NCI-H510A (cell line): ENCODE results near the gene CALHM1.
"Not testable (repeated sequence)": the region's sequence is repeated elsewhere in the genome, so short reads cannot be mapped to it uniquely, and the experiment has no call there.

Experiments used
- DNase-seq: peaks from one replicate; lab custom pipeline; 2025; lab: John Stamatoyannopoulos, UW

Gene CALHM1, protein sequence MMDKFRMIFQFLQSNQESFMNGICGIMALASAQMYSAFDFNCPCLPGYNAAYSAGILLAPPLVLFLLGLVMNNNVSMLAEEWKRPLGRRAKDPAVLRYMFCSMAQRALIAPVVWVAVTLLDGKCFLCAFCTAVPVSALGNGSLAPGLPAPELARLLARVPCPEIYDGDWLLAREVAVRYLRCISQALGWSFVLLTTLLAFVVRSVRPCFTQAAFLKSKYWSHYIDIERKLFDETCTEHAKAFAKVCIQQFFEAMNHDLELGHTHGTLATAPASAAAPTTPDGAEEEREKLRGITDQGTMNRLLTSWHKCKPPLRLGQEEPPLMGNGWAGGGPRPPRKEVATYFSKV

DNA sequence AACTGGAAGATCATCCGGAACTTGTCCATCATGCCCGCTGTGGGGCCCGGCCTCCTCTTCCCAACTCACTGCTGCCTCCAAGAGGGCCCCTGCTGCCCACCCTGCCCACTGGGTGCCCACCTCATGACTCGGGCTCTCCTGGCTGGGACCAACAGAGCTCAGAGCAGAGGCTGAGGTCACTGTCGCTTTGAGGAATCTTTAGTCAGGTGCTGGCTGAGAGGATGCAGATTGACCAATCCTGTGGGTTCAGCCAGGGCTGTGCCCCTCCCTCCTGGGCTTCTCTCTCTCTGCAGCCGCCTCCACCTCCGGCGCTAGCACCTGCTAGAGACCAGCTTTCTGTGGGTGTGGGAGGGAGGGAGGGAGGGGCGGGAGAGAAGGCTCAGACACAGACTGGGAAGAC is at the start of gene CALHM1:
Gene CALHM1 (minus strand): TSS at position 181 of the 400 bp plus-strand sequence. CDS start 149 bp downstream, at position 32.
- peak; percentile 95 for DNase-seq

DNA sequence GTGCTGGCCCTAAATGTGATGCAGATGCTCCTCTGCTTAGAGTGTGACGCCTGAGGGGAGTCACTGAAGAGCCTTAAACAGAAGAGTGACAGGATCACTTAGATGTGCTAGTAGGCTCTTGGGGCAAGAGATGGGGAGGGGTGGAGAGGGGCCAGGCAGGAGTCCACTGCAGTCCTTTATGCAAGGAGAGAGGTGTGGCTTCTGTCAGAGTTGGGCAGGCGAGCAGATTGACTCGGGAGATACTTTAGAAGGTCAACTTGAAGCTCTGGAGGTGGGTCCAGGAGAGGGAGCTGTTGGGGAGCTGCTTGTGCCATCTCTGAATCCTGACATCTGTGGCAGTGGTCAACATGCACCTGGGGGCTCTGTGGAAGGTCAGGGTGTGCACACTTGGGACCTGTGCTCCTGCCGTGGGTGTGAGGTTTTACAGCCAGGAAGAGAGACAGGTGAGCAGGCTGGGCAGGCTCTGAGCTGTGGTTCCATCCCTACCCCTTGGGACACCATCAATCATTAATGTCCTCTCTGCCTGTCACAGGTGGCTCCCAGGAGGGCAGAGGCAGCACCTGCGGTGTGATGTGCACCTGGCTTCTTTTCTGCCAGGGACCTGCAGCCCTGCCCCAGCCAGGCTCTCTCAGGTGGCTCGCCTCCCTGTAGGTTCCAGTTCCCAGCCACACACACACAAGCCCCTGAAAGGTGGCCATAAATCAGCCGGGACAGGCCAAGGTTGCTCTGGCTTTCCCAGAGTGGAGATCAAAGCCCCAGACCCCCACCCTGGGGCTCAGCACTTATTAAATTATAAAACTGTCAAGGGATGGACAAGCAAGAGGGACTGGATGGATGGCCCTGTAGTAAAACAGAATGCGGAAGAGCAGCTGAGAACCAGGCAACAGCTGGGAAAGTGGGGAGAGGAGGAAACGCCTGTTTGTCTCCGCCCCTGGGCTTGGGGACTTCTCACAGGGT is 48.8 kb upstream of the CALHM1 start:
- DNase-seq, result peak; percentile 97

DNA sequence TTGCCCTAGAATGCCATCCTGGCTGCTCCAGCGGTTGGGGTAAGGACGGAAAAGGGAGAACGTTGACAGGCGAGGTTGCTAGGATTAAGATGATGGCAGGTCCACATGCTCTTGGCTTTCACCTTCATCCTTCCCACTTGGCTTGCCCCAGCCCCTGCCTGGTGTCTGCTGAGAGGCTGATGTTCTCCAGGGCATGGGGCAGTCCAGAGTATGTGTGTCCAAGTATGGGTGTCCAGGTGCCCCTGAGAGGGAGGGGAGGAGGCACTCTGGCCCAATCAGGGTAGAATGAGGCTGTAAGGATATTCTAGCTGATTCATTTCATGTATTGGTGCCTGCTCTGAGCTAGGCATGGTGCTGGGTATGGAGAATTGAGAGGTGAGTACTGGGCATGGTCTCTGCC is 47.4 kb upstream of the CALHM1 start:
- no peak for DNase-seq

DNA sequence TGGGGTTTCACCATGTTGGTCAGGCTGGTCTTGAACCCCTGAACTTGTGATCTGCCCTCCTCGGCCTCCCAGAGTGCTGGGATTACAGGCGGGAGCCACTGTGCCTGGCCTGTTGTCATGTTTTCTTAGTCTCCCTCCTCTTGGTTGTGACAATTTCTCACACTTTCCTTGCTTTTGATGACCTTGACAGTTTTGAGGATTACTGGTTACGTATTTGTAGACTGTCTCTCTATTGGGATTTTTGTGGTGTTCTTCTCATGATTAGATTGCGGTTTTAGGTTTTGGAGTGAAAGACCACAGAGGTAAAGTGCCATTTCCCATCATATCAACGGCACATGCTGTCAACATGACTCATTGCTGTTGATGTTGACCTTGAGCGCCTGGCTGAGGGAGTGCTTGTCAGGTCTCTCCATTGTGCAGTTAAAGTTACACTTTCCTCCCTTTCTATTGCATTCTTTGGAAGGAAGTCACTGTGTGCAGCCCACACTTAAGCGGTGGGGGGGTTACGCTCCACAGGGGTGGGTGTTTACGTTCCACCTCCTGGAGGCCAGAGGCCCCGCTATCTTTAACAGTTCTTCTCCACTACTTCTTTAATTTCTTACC is 45.6 kb upstream of the CALHM1 start:
- DNase-seq, result peak; percentile 30

DNA sequence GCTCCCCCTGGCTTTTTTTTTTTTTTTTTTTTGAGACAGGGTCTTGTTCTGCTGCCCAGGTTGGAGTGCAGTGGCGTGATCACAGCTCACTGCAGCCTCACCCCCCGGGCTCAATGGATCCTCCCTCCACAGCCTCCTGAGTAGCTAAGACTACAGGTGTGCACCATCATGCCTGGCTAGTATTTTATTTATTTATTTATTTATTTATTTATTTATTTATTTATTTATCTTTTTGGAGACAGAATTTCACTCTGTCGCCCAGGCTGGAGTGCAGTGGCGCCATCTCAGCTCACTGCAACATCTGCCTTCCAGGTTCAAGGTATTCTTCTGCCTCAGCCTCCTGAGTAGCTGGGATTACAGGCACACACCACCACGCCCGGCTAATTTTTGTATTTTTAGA is 45.1 kb upstream of the CALHM1 start:
- DNase-seq, result not testable (repeated sequence)

DNA sequence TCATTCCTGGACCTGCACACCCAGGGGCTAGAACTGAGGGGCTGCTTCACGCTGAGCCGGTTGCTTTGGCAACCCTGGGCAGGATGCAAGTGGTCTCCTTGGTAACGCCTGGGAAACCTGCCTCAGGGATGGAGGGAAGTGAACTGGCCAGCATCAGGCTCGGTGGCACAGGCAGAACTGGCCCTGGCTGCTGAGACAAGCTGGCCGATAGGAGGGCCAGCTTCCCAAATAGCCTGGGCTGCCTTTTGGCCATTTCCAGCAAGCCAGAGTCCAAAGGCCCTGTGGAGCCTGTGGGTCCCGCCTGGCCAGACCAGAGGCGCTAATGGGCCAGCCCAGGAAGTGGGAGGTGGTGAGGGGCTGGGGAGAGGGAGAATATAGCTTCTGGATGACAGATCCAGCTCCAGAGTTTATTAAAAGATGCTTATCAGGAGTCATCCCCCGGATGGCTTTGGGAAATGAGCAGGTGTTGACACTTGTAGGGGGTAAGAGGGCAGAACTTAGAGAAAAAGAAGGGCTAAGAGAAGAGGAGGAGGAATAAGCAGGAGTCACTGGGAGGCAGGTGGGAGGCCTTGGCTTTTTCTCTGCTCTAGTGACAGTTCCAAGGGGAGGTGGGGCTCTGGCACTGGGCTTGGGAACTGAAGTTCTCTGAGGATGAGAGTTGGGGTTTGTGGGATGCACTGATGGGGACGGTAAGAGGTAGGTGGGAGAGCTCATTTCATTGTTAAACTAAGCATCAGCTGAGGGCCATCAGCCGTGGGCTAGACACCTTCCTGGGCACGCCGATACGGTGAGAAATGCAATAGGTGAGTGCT is 44.4 kb upstream of the CALHM1 start:
- DNase-seq, result no peak

DNA sequence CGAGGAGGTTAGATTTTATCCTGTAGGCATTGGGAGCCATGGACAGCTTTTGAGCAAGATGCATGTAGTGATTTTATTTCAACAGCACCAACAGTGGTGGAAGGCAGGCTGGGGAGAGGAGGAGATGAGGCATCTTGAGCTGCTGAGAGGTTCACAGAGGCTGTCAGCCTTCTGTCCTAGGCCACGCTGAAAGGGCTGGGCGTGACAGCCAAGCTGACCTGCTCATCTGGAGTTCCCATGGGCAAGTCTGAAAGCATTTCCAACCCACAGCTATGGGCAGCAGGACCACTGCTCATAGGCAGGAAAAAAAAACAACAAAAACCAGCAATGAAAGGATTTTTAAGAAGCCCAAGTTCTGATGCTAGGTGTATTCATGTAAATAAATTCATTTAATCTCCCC is 42.5 kb upstream of the CALHM1 start:
- no peak for DNase-seq

DNA sequence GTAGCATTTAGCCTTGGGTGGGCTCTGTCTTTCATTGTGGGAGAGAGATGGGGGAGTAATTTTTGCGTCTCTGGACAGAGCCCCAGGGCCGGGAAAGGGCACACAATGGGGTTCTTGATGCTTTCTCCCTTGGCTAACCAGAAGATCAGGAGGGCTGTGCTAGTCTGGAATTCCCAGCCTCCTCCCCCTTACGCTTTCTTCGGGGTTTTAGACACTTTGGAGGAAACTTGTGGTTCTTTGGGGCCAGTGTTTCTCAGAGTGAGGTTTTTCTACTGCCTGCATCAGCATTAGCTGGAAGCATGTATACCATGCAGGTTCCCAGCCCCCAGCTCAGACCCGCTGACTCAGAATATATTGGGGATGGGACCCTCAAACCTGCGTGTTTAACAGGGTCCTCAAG is 41.8 kb upstream of the CALHM1 start:
- DNase-seq, result no peak

DNA sequence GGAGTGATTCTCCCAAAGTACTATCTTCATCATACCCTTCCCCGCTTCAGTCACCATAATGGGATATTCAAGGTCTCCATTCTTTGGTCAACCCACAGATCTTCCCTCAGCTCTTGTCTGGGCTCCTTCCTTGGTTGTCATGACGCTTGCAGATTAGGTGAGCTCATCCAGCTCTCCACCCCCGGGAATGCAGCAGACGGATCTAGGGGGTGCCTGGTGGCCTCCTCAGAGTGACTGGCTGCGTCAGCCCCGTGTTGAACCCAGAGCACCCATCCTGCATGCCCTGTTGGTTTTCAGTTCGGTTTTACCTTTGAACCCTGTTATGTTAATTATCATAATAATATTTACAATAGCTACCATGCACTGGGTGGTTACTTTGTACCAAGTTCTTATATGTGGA is 41.2 kb upstream of the CALHM1 start:
- DNase-seq, result no peak

DNA sequence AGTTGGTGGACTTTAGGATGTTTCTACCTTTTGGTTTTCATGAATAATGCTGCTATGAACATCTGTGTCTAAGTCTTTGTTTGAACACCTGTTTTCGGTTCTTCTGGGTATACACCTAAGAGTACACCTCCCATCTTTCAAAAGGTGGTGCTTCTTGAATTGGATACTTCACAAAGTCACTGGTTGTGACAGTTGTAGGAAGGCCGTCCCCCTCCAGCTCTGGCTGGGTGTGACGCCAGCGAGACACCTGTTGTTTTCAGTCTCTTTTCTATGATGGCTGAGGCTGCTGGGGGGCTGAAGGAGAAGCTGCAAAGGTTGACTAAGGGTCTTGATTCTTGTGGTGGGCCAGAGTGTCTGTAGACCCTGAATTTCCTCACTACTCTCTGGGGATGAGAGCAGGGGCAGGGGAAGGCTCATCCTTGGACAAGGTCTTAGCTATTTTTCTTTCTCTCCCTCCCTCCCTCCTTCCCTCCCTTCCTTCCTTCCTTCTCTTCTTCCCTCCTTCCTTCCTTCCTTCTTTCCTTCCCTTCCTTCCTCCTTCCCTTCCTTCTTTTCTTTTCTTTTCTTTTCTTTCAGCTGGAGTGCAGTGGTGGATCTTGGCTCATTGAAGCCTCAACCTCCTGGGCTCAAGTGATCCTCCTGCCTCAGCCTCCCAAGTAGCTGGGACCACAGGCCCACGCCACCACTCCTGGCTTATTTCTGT is 40.4 kb upstream of the CALHM1 start:
- DNase-seq, result peak; percentile 83

DNA sequence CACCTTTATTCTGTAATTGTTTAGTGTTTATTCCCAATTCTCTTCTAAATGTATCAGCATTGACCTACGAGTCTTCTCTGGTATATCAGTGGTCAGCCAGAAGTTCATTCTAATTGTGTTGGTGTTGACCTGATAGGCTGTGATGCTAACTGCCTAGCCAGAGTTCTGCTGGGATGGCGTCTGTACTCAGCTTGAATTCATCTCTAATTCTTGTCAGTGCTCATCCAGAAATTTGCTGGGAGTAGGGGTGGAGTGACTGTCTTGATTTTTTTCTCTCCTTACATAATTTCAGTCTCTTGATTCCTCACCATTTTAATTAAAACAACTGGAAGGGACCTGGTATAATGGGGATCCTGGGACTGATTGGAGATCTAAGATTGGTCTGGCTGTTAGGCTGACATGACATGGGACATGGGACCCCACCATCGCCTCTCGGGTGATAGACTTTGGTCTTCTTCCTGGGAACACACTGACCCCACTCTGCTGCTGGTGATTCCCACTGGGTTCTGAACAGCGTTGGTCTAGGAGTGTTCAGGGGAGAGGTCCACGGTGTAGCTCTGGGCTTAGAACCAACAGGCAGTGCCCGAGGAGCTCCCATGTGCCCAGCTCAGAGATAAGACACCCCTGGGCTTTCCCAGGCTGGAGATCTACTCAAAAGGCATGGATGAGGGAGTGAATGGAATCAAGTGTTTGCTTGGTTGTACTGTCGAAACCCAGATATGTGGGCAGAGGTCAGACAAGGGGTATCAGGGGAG is 38.6 kb upstream of the CALHM1 start:
- no peak for DNase-seq

DNA sequence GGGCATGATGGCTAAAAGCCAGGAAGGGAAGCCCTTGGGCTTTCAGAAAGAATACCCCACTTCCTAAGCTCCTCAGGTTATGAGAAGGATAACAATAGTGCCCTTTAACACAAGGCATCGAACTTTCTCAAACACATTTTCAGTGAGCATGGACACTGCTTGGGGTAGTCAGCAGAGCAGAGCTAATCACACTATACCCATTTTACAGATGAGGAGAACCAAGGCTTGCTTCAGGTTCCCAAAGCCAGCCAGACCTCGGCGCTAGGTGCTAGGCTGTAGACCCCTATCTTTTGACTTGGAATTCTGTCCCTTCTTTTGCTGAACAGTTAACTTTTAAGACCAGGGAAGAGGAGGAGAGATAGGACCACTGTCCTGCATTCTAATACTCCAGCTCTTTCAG is 36.6 kb upstream of the CALHM1 start:
- no peak for DNase-seq

DNA sequence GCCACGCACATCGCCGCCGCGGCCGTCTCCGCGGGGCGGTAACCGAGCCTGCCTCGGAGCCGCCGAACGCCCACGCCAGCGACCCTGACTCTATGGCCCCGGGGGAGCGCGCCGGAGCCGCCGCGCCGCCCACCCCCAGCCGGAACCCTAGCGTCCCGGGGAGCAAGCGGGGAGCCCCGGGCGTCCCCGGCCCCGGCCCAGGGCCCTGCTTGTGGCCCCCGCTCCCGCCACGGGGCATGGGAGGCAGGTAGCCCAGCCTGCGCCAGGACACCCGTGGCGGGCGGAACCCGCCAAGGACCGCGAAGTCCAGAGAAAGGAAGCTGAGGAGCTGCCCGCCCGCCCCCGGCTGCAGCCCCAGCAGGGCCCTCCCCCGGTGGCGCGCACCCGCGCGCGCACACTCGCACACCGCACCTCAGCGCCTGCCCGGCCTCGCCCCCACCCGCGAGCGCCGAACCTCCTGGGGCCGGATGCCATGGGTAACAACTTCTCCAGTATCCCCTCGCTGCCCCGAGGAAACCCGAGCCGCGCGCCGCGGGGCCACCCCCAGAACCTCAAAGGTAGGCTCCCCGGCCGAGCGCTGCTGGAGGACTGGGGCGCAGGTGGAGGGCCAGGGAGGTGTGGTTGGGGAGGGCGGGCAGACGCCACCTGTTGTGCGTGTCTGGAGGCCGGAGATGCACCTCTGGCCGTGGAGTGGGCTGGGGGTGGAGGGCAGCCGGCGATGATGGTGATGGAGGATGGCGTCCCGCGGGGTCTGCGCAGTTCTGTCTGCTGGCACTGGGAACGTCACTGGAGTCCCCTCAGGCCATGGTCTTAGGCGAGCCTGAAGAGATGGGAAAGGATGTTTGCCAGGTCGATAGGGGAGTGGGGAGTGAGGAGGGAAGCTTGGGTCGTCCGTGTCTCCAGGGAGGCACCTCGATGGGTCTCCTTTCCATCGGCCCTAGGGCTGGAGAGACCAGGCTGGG is 35.5 kb upstream of the CALHM1 start:
- DNase-seq, result peak; percentile 28

DNA sequence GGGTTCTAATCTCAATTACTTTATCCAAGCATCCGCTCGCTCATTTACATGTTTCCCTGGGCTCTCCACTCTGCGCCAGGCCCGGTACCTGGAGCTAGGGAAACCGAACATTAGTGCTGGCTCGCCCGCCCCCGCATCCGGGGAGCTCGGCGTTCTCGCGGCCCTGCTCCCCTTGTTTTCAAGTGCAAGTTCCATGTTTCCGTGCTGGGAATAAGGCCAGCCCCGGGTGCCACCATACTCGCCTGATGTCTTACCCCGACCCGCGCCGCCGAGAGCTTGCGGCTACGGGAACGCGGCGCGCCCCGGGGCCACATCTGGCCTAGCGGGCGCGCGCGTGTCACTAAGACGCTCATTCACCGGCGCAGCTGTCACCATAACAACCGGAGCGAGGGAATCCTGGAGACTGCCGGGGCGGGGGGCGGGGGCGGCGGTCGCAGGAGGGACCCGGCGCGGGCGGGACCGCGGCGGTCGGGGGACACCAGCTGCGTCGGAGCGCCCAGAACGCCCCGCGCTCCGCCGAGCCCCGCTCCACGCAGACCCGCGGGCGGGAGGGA is 34.7 kb upstream of the CALHM1 start, which contains the start of gene NEURL1:
Gene NEURL1 (plus strand): TSS at position 344 of the 554 bp plus-strand sequence. CDS start 683 bp downstream, outside the sequence.
- DNase-seq, result peak; percentile 89

DNA sequence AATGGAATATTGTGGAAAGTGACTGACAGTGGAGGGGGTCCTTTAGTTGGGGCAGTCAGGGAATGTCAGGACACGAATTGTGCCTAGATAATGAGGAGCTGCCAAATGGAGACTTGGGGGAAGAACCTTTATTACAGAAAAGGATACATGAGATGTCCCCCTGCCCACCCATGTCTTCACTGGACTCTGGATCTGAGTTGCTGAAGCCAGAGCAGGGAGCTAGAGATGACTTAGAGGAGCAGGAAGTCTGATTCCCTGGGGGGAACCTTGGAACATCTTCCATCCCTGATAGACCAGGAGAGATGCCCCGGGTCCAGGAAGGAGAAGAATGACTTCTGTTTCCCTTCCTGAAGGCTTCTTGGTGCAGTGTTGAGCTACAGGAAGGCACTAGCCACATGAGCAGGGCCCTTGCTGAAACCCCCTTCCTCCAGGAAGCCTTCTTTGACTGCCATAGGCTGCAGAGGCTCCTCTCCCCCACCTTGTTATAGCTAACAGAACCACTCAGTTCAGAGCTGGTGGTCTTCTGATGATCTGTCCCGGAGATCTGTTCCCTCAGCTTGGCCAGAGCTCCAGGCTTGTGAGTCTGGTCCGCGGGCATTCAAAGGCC is 34.1 kb upstream of the CALHM1 start:
- DNase-seq, result no peak

DNA sequence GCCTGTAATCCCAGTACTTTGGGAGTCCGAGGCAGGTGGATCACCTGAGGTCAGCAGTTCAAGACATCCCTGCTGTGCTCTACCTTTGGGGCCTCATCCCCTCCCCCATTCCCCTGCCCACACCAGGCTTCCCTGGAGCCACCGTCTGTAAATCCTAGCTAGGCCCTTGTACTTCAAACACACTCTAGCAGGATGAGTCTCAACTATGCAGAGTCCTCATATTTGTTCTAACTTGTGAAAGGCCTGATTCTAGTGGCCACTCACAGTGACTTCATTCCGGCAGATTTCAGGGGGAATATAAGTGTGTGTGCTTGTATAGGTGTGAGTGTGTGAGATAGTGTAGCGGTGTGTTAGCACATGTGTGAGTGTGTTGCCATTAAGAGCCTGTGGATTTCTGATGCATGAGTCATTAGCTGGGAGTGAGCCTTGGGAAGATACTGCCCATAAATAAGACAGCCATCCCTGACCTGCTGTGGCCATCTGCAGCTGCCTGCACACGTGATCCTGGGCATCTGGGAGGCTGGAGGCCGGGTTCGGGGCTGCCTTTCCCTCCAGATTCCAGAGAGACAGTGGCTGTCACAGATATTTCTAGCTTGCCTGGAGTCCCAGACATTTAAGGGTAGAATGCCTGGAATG is 33.1 kb upstream of the CALHM1 start:
- peak; percentile 69 for DNase-seq

DNA sequence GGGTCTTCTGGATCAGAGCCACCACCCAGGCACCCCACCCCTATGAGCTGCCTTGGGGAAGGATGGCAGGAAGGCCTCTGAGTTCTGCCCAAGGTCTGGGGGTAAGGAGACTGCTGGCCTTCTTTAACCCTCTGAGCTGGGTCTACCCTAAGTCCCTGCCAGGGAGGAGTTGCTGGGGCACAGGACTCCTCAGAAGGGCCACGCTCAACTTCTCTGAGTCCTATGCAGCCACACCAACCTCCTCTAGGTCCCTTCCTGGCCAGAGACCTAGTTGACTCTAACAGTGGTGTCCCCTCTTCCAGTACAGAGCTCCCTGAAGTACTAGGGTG is 32.2 kb upstream of the CALHM1 start:
- no peak for DNase-seq

DNA sequence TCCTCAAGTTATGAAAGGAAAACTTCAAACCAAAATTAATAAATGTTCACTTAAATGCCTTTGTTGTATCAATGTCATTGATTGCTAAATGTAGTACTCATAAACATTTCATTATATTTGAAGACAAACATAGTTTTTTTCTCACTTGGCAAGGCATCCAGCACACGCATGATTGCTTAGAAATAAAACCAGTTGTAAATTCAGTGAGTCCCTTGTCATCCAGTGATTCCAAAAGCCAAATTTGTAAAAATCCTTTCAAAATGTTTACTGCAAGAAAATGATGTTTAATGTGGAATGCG is 28.7 kb upstream of the CALHM1 start:
- no peak for DNase-seq
